Measurements from ENCODE around the gene P3H2. TPM values are rescaled to one million over a fixed set of nuclear protein-coding genes. Genes with fewer than 3 reads are reported as not detected.

P3H2 gene
- total and polyA plus RNA-seq, 11 donors = 0.55 to 24.8 (median 3.8) TPM

- intact Hi-C loops (cut with DNase I) = no loop called here
- H3K27ac ChIP-seq = no peak overlapping the region
- TF ChIP-seq POLR2A (IDR thresholded peaks at IDR 0.05) (no peak), CTCF (IDR thresholded peaks at IDR 0.05) (no peak)
- H3K4me3 ChIP-seq = no peak overlapping the region
- ATAC-seq (no peak), DNase-seq (no peak)
- no peaks in the 10 kb centered on the region for H3K4me1 ChIP-seq
- no peaks in the 10 kb centered on the region for H3K36me3 ChIP-seq
- H3K9me3 ChIP-seq = peaks cover 0 to 4% (median 0%) of the 10 kb centered on the region in 12 donors
- 86 to 90% (median 89%) methylated on average over 3 of the region's 3 CpGs for WGBS, 4 donors
- H3K27me3 ChIP-seq = no peaks in the 10 kb centered on the region
Measured at GRCh38 chr3:190142041-190142440, 21.3 kb upstream of the P3H2 start.

GRCh38 chr3:190139365-190139764, 18.7 kb upstream of the P3H2 start:
- no peak overlapping the region for H3K4me3 ChIP-seq
- no peak overlapping the region for H3K27ac ChIP-seq
- no peaks in the 10 kb centered on the region for H3K36me3 ChIP-seq
- H3K9me3 ChIP-seq = peaks cover 0 to 7% (median 0%) of the 10 kb centered on the region in 12 donors
- WGBS, 4 donors = 59 to 70% (median 65%) methylated on average over 5 of the region's 5 CpGs
- peaks cover 0 to 2% (median 0%) of the 10 kb centered on the region in 9 donors for H3K27me3 ChIP-seq
- TF ChIP-seq POLR2A (IDR thresholded peaks at IDR 0.05) (no peak), CTCF (IDR thresholded peaks at IDR 0.05) (no peak)
- no peak for ATAC-seq
- intact Hi-C loops (cut with DNase I) = loop anchor here in 1 of 10 donors (10.0 kb wide), 1 partner anchor 65 kb away; no protein-coding TSS in a partner anchor
- DNase-seq = no peak
- H3K4me1 ChIP-seq = no peaks in the 10 kb centered on the region

- no peak for DNase-seq
- intact Hi-C loops (cut with DNase I) = loop anchor here in 1 of 10 donors (10.0 kb wide), 1 partner anchor 58 kb away; no protein-coding TSS in a partner anchor
- no peak overlapping the region for H3K4me3 ChIP-seq
- peaks cover 0 to 17% (median 0%) of the 10 kb centered on the region in 12 donors for H3K4me1 ChIP-seq
- H3K27ac ChIP-seq = no peak overlapping the region
- peaks cover 0 to 3% (median 0%) of the 10 kb centered on the region in 12 donors for H3K9me3 ChIP-seq
- H3K36me3 ChIP-seq = no peaks in the 10 kb centered on the region
- peaks cover 0 to 5% (median 0%) of the 10 kb centered on the region in 9 donors for H3K27me3 ChIP-seq
- no peak for TF ChIP-seq POLR2A (IDR thresholded peaks at IDR 0.05)
- no peak for TF ChIP-seq CTCF (IDR thresholded peaks at IDR 0.05)
- ATAC-seq = no peak
Measured at GRCh38 chr3:190132371-190132770, 11.7 kb upstream of the P3H2 start.

GRCh38 chr3:190131329-190131728, 10.6 kb upstream of the P3H2 start:
- TF ChIP-seq CTCF (IDR thresholded peaks at IDR 0.05) (no peak), POLR2A (IDR thresholded peaks at IDR 0.05) (no peak)
- no peak for DNase-seq
- intact Hi-C loops (cut with DNase I) = loop anchor here in 1 of 10 donors (10.0 kb wide), 1 partner anchor 57 kb away; no protein-coding TSS in a partner anchor
- ATAC-seq = no peak
- no peak overlapping the region for H3K27ac ChIP-seq
- H3K4me3 ChIP-seq = no peak overlapping the region
- H3K9me3 ChIP-seq = peaks cover 0 to 3% (median 0%) of the 10 kb centered on the region in 12 donors
- H3K27me3 ChIP-seq = peaks cover 0 to 5% (median 0%) of the 10 kb centered on the region in 9 donors
- 45 to 54% (median 50%) methylated on average over 4 of the region's 4 CpGs for WGBS, 4 donors
- H3K4me1 ChIP-seq = peaks cover 0 to 17% (median 0%) of the 10 kb centered on the region in 12 donors
- no peaks in the 10 kb centered on the region for H3K36me3 ChIP-seq
